ENCODE data around the gene DDX10.

DDX10 gene

GRCh38 chr11:108958368-108959104, 293.7 kb downstream of the DDX10 start:
- Histone ChIP-seq H3K27ac (ENCODE audit: insufficient read depth, low read length, poor library complexity, severe bottlenecking) (no peak overlapping the region), H3K27me3 (replicated peaks; ENCODE audit: control insufficient read depth, insufficient read depth, low read length, poor library complexity, severe bottlenecking) (no peaks in the 10 kb centered on the region), H3K4me3 (ENCODE audit: insufficient read depth, low read depth, low read length, poor library complexity, severe bottlenecking) (no peak overlapping the region), H3K4me1 (ENCODE audit: control insufficient read depth, insufficient read depth, low read length, poor library complexity, severe bottlenecking) (no peaks in the 10 kb centered on the region), H3K36me3 (ENCODE audit: control insufficient read depth, insufficient read depth, low read length) (no peaks in the 10 kb centered on the region), H3K9me3 (ENCODE audit: control insufficient read depth, low read length) (no peaks in the 10 kb centered on the region)
- no peak for DNase-seq

DNA sequence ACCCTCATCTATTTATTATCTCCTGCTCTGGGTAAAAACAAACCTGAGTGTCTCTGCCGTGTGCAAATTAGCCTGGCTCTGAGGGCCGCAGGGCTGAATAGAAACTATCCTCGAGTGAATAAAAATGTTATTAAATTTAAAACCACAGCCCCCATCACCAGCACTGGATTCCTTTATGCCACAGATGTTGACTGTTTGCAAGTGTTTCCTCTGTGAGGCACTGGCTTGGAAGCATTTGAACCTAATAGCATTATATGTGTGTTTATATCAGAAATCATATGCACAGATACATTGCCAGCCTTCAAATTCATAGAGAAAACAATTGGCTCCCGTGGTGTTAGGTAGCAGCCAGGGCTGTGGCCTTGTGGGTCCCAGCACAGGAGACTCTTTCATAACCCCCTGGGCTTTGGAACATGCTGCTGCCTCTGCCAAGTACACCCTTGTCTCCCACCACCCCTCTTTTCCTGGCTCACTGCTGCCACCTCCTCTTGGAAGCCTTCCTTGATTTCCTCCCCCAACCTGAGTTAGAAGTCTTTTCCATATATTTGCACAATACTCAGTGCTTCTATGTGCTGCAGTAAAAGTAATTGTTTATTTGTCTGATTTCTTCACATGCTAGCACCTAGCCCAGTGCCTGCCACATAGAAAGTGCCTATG, 294.4 kb downstream of the DDX10 start:
- Histone ChIP-seq H3K4me3 (ENCODE audit: insufficient read depth, low read depth, low read length, poor library complexity, severe bottlenecking) (no peak overlapping the region), H3K4me1 (ENCODE audit: control insufficient read depth, insufficient read depth, low read length, poor library complexity, severe bottlenecking) (no peaks in the 10 kb centered on the region), H3K9me3 (ENCODE audit: control insufficient read depth, low read length) (no peaks in the 10 kb centered on the region), H3K36me3 (ENCODE audit: control insufficient read depth, insufficient read depth, low read length) (no peaks in the 10 kb centered on the region), H3K27me3 (replicated peaks; ENCODE audit: control insufficient read depth, insufficient read depth, low read length, poor library complexity, severe bottlenecking) (no peaks in the 10 kb centered on the region), H3K27ac (ENCODE audit: insufficient read depth, low read length, poor library complexity, severe bottlenecking) (no peak overlapping the region)
- DNase-seq = no peak

DNA sequence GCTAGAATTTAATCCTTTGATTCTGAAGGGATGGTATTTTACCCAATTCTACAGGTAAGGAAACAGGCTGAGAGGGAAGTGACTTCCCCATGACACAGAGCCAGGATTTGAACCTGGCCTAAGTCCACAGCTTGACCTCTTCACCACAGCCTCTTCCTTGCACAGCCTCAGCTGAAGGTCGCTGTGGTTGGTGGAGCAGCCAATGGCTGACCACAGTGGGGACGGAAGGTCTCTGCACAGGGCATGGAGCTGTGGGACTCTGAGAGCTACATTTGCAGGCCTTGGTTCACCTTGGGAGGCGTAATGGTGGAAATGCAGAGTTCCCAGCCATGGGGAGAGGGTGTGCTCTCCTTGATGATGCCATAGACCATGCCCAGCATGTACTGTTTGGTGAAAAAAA, 295.0 kb downstream of the DDX10 start:
- DNase-seq = no peak
- H3K27ac ChIP-seq (ENCODE audit: insufficient read depth, low read length, poor library complexity, severe bottlenecking) = no peak overlapping the region
- H3K4me3 ChIP-seq (ENCODE audit: insufficient read depth, low read depth, low read length, poor library complexity, severe bottlenecking) = no peak overlapping the region

DNA sequence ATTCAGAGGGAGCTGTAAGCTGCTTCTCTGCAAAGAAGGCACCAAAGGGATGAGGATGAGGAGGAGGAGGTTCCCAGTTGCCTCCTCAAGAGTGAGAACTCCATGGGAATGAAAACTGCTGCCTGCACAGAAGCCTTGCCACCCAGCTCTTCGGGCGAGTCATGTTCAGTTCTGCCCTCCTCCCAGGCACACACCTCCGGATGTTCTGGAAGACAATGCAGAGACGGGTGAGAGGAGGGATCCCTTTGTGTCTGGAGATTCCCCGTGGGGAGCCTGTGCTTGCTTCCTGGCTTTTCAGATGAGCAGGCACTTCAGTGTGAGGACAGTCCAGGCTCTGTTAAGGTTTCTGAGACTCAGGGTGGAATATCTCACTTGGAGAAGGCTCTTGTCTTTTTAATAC, 295.6 kb downstream of the DDX10 start:
- no peak overlapping the region for H3K4me3 ChIP-seq (ENCODE audit: insufficient read depth, low read depth, low read length, poor library complexity, severe bottlenecking)
- no peaks in the 10 kb centered on the region for H3K36me3 ChIP-seq (ENCODE audit: control insufficient read depth, insufficient read depth, low read length)
- H3K9me3 ChIP-seq (ENCODE audit: control insufficient read depth, low read length) = no peaks in the 10 kb centered on the region
- no peak overlapping the region for H3K27ac ChIP-seq (ENCODE audit: insufficient read depth, low read length, poor library complexity, severe bottlenecking)
- no peaks in the 10 kb centered on the region for H3K4me1 ChIP-seq (ENCODE audit: control insufficient read depth, insufficient read depth, low read length, poor library complexity, severe bottlenecking)
- no peak for DNase-seq
- no peaks in the 10 kb centered on the region for H3K27me3 ChIP-seq (replicated peaks; ENCODE audit: control insufficient read depth, insufficient read depth, low read length, poor library complexity, severe bottlenecking)

More for the DNA sequence above, 295.0 kb downstream of the DDX10 start:
- Histone ChIP-seq H3K27me3 (replicated peaks; ENCODE audit: control insufficient read depth, insufficient read depth, low read length, poor library complexity, severe bottlenecking) (no peaks in the 10 kb centered on the region), H3K9me3 (ENCODE audit: control insufficient read depth, low read length) (no peaks in the 10 kb centered on the region), H3K36me3 (ENCODE audit: control insufficient read depth, insufficient read depth, low read length) (no peaks in the 10 kb centered on the region), H3K4me1 (ENCODE audit: control insufficient read depth, insufficient read depth, low read length, poor library complexity, severe bottlenecking) (no peaks in the 10 kb centered on the region)

DNA sequence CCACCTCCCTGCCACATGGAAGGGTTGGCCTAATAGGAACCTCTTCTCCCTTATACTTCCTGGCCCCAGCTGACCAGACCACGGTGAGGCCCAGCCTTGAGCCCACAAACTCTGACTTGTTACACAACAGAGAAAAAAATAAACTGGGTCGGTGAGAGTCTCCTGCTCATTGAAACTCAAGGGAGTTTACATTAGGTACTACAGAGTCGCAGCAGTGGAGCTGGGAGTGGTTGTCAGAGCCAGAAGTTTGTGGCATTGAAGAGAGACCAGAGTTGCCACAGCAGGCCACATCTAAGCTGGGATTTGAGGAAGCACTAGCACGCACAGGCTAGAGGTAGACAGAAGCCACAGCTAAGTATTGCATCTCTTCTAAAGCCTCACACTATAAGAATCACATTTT, 296.2 kb downstream of the DDX10 start:
- H3K4me3 ChIP-seq (ENCODE audit: insufficient read depth, low read depth, low read length, poor library complexity, severe bottlenecking) = no peak overlapping the region
- no peaks in the 10 kb centered on the region for H3K36me3 ChIP-seq (ENCODE audit: control insufficient read depth, insufficient read depth, low read length)
- DNase-seq = no peak
- H3K4me1 ChIP-seq (ENCODE audit: control insufficient read depth, insufficient read depth, low read length, poor library complexity, severe bottlenecking) = no peaks in the 10 kb centered on the region
- H3K27me3 ChIP-seq (replicated peaks; ENCODE audit: control insufficient read depth, insufficient read depth, low read length, poor library complexity, severe bottlenecking) = no peaks in the 10 kb centered on the region
- H3K27ac ChIP-seq (ENCODE audit: insufficient read depth, low read length, poor library complexity, severe bottlenecking) = no peak overlapping the region
- no peaks in the 10 kb centered on the region for H3K9me3 ChIP-seq (ENCODE audit: control insufficient read depth, low read length)

DNA sequence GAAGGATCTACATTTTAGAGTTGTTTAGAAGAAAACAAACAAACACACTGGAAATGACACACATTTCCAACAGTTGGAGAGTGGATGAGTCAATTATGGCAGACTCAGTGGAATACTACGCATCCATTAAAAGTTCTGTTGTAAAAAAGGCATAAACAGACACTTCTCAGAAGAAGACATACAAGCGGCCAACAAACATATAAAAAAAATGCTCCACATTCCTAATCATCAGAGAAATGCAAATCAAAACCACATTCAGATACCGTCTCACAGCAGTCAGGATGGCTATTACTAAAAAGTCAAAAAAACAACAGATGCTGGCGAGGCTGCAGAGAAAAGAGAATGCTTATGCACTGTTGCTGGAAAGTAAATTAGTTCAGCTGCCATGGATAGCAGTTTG, 298.2 kb downstream of the DDX10 start:
- H3K27me3 ChIP-seq (replicated peaks; ENCODE audit: control insufficient read depth, insufficient read depth, low read length, poor library complexity, severe bottlenecking) = no peaks in the 10 kb centered on the region
- H3K9me3 ChIP-seq (ENCODE audit: control insufficient read depth, low read length) = no peaks in the 10 kb centered on the region
- DNase-seq = no peak
- H3K4me1 ChIP-seq (ENCODE audit: control insufficient read depth, insufficient read depth, low read length, poor library complexity, severe bottlenecking) = no peaks in the 10 kb centered on the region
- no peak overlapping the region for H3K4me3 ChIP-seq (ENCODE audit: insufficient read depth, low read depth, low read length, poor library complexity, severe bottlenecking)
- H3K27ac ChIP-seq (ENCODE audit: insufficient read depth, low read length, poor library complexity, severe bottlenecking) = no peak overlapping the region
- no peaks in the 10 kb centered on the region for H3K36me3 ChIP-seq (ENCODE audit: control insufficient read depth, insufficient read depth, low read length)

GRCh38 chr11:108965306-108966001, 300.6 kb downstream of the DDX10 start:
- Histone ChIP-seq H3K27ac (ENCODE audit: insufficient read depth, low read length, poor library complexity, severe bottlenecking) (no peak overlapping the region), H3K36me3 (ENCODE audit: control insufficient read depth, insufficient read depth, low read length) (no peaks in the 10 kb centered on the region)
- no peak for DNase-seq

GRCh38 chr11:108966206-108966605, 301.3 kb downstream of the DDX10 start:
- H3K27ac ChIP-seq (ENCODE audit: insufficient read depth, low read length, poor library complexity, severe bottlenecking) = no peak overlapping the region
- DNase-seq = no peak
- H3K4me1 ChIP-seq (ENCODE audit: control insufficient read depth, insufficient read depth, low read length, poor library complexity, severe bottlenecking) = no peaks in the 10 kb centered on the region
- no peak overlapping the region for H3K4me3 ChIP-seq (ENCODE audit: insufficient read depth, low read depth, low read length, poor library complexity, severe bottlenecking)
- no peaks in the 10 kb centered on the region for H3K36me3 ChIP-seq (ENCODE audit: control insufficient read depth, insufficient read depth, low read length)
- no peaks in the 10 kb centered on the region for H3K9me3 ChIP-seq (ENCODE audit: control insufficient read depth, low read length)
- H3K27me3 ChIP-seq (replicated peaks; ENCODE audit: control insufficient read depth, insufficient read depth, low read length, poor library complexity, severe bottlenecking) = no peaks in the 10 kb centered on the region

More at GRCh38 chr11:108965306-108966001, 300.6 kb downstream of the DDX10 start:
- no peaks in the 10 kb centered on the region for H3K27me3 ChIP-seq (replicated peaks; ENCODE audit: control insufficient read depth, insufficient read depth, low read length, poor library complexity, severe bottlenecking)
- H3K4me1 ChIP-seq (ENCODE audit: control insufficient read depth, insufficient read depth, low read length, poor library complexity, severe bottlenecking) = no peaks in the 10 kb centered on the region
- H3K4me3 ChIP-seq (ENCODE audit: insufficient read depth, low read depth, low read length, poor library complexity, severe bottlenecking) = no peak overlapping the region
- H3K9me3 ChIP-seq (ENCODE audit: control insufficient read depth, low read length) = no peaks in the 10 kb centered on the region

DNA sequence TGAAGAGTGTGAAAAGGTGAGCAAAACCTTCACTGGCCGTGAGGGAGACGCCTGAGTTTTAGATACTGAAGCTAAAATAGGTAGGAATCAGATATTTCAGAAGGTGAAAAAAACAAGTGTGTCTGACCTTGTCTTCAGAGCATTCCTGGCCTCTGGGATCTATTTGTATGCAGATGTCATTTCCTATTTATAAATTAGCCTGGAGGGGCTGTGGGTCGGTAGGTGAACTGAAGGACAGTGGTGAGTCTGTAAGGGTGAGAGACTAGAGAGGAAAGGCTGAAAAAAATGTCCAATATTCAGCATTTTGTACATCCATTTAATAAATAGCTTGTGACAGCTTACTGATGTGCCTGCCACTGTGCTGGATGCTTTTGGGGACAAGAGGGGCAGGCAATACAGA, 302.1 kb downstream of the DDX10 start:
- Histone ChIP-seq H3K36me3 (ENCODE audit: control insufficient read depth, insufficient read depth, low read length) (no peaks in the 10 kb centered on the region), H3K4me1 (ENCODE audit: control insufficient read depth, insufficient read depth, low read length, poor library complexity, severe bottlenecking) (no peaks in the 10 kb centered on the region), H3K27me3 (replicated peaks; ENCODE audit: control insufficient read depth, insufficient read depth, low read length, poor library complexity, severe bottlenecking) (no peaks in the 10 kb centered on the region), H3K27ac (ENCODE audit: insufficient read depth, low read length, poor library complexity, severe bottlenecking) (no peak overlapping the region), H3K9me3 (ENCODE audit: control insufficient read depth, low read length) (no peaks in the 10 kb centered on the region), H3K4me3 (ENCODE audit: insufficient read depth, low read depth, low read length, poor library complexity, severe bottlenecking) (no peak overlapping the region)
- DNase-seq = no peak

DNA sequence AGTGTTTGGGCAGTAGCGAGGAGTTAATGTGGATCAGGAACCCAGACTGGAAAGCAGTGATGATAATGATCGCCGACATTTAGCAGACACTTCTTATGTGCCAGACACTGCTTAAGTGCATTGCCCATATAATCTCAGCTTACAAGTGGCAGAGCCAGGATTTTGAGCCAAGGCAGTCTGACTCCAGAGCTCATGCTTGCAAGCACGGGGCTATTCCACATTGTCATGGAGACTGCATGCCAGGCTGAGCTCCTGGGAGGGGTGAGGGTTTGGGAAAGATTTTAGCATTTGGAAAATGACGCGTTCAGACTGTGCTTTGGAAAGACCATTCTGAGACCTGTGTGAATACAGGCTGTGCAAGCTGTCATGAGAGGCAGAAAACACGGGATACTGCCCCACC, 302.7 kb downstream of the DDX10 start:
- DNase-seq = no peak
- Histone ChIP-seq H3K9me3 (ENCODE audit: control insufficient read depth, low read length) (no peaks in the 10 kb centered on the region), H3K27ac (ENCODE audit: insufficient read depth, low read length, poor library complexity, severe bottlenecking) (no peak overlapping the region), H3K36me3 (ENCODE audit: control insufficient read depth, insufficient read depth, low read length) (no peaks in the 10 kb centered on the region), H3K4me1 (ENCODE audit: control insufficient read depth, insufficient read depth, low read length, poor library complexity, severe bottlenecking) (no peaks in the 10 kb centered on the region), H3K4me3 (ENCODE audit: insufficient read depth, low read depth, low read length, poor library complexity, severe bottlenecking) (no peak overlapping the region), H3K27me3 (replicated peaks; ENCODE audit: control insufficient read depth, insufficient read depth, low read length, poor library complexity, severe bottlenecking) (no peaks in the 10 kb centered on the region)

Measured in effector memory CD4-positive, alpha-beta T cell (primary cell).